Esophagus mucosa (tissue), 1 donor: ENCODE results near the gene TMEM26. TPM values are rescaled to one million over a fixed set of nuclear protein-coding genes. Genes with fewer than 3 reads are reported as not detected.

Experiments used
- ATAC-seq: fragments of 200-7000 bp; cut with Tn5 transposase; one replicate; pipeline ENCODE4 v1.9.1; 2020
- total RNA-seq: library from RNA; stranded (reverse); gene quantifications from one replicate; pipeline ENCODE4 v1.2.4, GENCODE V29; 2023
- donor health status: DM: yes; HTN: yes; CAD: no.

TMEM26 gene
- 0.24 TPM for total RNA-seq

- ATAC-seq: no peak
Observed at GRCh38 chr10:61452655-61453641, at the start of gene TMEM26. TMEM26 (minus strand) TSS chr10:61453381; CDS start chr10:61453081, 300 bp downstream.

GRCh38 chr10:61500460-61500859, 47.3 kb upstream of the TMEM26 start:
- no peak for ATAC-seq

GRCh38 chr10:61492364-61492995, 39.3 kb upstream of the TMEM26 start:
- ATAC-seq: no peak

GRCh38 chr10:61487506-61487905, 34.3 kb upstream of the TMEM26 start:
- ATAC-seq: no peak

GRCh38 chr10:61486738-61487396, 33.7 kb upstream of the TMEM26 start:
- ATAC-seq: no peak

GRCh38 chr10:61486251-61486650, 33.1 kb upstream of the TMEM26 start:
- no peak for ATAC-seq

GRCh38 chr10:61481597-61481996, 28.4 kb upstream of the TMEM26 start:
- ATAC-seq: no peak

- no peak for ATAC-seq
Observed at GRCh38 chr10:61480208-61480607, 27.0 kb upstream of the TMEM26 start.

GRCh38 chr10:61478621-61479312, 25.6 kb upstream of the TMEM26 start:
- ATAC-seq: no peak

- no peak for ATAC-seq
Observed at GRCh38 chr10:61477451-61477850, 24.3 kb upstream of the TMEM26 start.

GRCh38 chr10:61476529-61476928, 23.3 kb upstream of the TMEM26 start:
- ATAC-seq: no peak

GRCh38 chr10:61475449-61475873, 22.3 kb upstream of the TMEM26 start:
- ATAC-seq: no peak

- no peak for ATAC-seq
Observed at GRCh38 chr10:61472090-61472674, 19.0 kb upstream of the TMEM26 start.

GRCh38 chr10:61471491-61471890, 18.3 kb upstream of the TMEM26 start:
- no peak for ATAC-seq

- ATAC-seq: no peak
Observed at GRCh38 chr10:61470740-61471139, 17.6 kb upstream of the TMEM26 start.

GRCh38 chr10:61465901-61466632, 12.9 kb upstream of the TMEM26 start:
- no peak for ATAC-seq

- no peak for ATAC-seq
Observed at GRCh38 chr10:61465171-61465496, 12.0 kb upstream of the TMEM26 start.

GRCh38 chr10:61464461-61465170, 11.4 kb upstream of the TMEM26 start:
- no peak for ATAC-seq

GRCh38 chr10:61463035-61463909, 10.1 kb upstream of the TMEM26 start:
- no peak for ATAC-seq

GRCh38 chr10:61460835-61461234, 7.7 kb upstream of the TMEM26 start:
- ATAC-seq: no peak
